Kidney epithelial cell (primary cell): ENCODE data around the gene TIMM8A. TPM values are rescaled to one million over a fixed set of nuclear protein-coding genes. Genes with fewer than 3 reads are reported as not detected.
A peak's percentile ranks its signal among the peaks of the same experiment; 100 is the strongest.

Experiments
- DNase-seq: peaks from one replicate; pipeline ENCODE4 v3.0.0-alpha.2; 2010; ENCODE audit warnings: low read depth
- H3K27me3 ChIP-seq: 2 replicates; pipeline ENCODE4 v1.6.0; 2011; ENCODE audit warnings: low read length; ENCODE audit not compliant: control insufficient read depth, insufficient read depth
- H3K36me3 ChIP-seq: 2 replicates; pipeline ENCODE4 v1.5.1; 2011; ENCODE audit warnings: low read length; ENCODE audit not compliant: control insufficient read depth, insufficient read depth
- H3K4me3 ChIP-seq: 2 replicates; pipeline ENCODE4 v1.5.1; 2011; ENCODE audit warnings: low read depth, mild to moderate bottlenecking, control low read depth, low read length
- total RNA-seq: library from RNA; depleted of rRNA; stranded (reverse); fragments of >200 nt; gene quantifications from 2 replicates; pipeline ENCODE4 v1.2.3, GENCODE V29; 2015
- TF ChIP-seq, protein P1 (sequence below): IDR thresholded peaks from 2 replicates; pipeline ENCODE4 v1.5.1; 2011; ENCODE audit warnings: mild to moderate bottlenecking, moderate library complexity, low read length, control low read depth, inconsistent platforms; ENCODE audit not compliant: insufficient read depth, poor library complexity, severe bottlenecking

The TIMM8A gene
- total RNA-seq, 1 donor from 2014 or later, result 11.7 TPM

- TF ChIP-seq, protein P1, sequence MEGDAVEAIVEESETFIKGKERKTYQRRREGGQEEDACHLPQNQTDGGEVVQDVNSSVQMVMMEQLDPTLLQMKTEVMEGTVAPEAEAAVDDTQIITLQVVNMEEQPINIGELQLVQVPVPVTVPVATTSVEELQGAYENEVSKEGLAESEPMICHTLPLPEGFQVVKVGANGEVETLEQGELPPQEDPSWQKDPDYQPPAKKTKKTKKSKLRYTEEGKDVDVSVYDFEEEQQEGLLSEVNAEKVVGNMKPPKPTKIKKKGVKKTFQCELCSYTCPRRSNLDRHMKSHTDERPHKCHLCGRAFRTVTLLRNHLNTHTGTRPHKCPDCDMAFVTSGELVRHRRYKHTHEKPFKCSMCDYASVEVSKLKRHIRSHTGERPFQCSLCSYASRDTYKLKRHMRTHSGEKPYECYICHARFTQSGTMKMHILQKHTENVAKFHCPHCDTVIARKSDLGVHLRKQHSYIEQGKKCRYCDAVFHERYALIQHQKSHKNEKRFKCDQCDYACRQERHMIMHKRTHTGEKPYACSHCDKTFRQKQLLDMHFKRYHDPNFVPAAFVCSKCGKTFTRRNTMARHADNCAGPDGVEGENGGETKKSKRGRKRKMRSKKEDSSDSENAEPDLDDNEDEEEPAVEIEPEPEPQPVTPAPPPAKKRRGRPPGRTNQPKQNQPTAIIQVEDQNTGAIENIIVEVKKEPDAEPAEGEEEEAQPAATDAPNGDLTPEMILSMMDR, result no peak
Observed at GRCh38 chrX:101365301-101365795, 16.8 kb upstream of the TIMM8A start.

DNA sequence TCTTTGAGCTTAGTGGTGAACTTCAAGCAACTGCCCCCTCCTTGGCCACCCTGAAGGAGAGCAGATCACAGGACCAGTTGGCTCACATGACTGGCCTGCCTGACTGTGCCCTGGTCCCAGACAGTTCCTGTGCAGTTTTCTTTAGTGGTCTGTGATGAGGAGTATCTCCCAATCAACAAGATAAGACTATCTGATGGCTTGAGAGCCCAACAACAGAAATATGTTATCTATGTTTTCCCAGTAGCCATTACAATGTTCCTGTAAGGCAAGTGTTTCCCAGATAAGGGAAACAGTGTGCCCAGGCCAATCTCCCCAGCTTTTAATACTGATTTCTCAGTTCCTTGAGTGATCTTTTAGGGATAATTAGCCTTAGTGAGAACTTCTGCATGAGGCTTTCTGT is 14.2 kb upstream of the TIMM8A start:
- Histone ChIP-seq H3K27me3 (no peaks in the 10 kb centered on the region), H3K36me3 (no peaks in the 10 kb centered on the region), H3K4me3 (no peak overlapping the region)
- DNase-seq, result no peak
- TF ChIP-seq, protein P1, result no peak

More at GRCh38 chrX:101365301-101365795, 16.8 kb upstream of the TIMM8A start:
- Histone ChIP-seq H3K4me3 (no peak overlapping the region), H3K36me3 (no peaks in the 10 kb centered on the region), H3K27me3 (no peaks in the 10 kb centered on the region)
- no peak for DNase-seq

DNA sequence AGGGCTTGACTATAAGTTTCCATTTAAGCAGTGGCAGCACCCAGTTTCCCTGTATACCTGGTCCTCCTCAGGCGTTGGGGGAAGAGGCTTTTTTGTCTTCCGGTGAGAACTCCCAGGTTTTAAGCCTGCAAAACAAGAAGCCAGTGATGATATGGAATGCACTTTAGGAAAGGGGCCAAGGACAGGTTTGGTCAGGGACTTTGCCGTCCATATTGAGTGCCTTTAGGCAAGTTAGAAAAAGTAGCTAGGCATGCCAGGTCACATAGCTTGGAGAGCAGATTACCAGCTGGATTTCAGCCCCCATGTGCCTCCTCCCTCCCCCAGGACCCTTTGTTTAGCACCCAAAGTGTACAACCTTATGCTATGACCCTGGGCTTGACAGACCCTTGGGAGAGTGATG is 13.6 kb upstream of the TIMM8A start:
- Histone ChIP-seq H3K36me3 (no peaks in the 10 kb centered on the region), H3K27me3 (no peaks in the 10 kb centered on the region), H3K4me3 (no peak overlapping the region)
- TF ChIP-seq, protein P1, result no peak
- no peak for DNase-seq

DNA sequence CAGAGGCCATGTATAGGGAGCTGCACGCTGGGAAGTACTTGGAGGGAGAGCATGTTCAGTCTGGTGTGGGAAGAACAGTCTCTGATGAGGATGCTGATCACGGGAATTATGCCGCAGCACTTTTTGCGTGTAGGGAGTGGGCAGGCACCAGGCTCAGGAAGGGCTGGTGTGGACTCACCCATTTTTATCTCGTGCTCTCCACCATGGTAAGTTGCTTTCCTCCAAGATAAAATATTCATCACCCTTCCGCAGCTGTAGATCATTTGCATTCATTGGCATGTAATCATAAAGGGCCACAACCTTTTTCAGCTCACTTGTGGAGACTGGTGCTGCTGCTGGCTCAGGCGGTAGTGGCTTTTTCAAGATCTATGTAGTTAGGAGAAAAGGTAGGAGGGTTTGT is 11.8 kb upstream of the TIMM8A start:
- no peak for DNase-seq
- TF ChIP-seq, protein P1, result no peak
- Histone ChIP-seq H3K36me3 (no peaks in the 10 kb centered on the region), H3K4me3 (no peak overlapping the region), H3K27me3 (no peaks in the 10 kb centered on the region)

DNA sequence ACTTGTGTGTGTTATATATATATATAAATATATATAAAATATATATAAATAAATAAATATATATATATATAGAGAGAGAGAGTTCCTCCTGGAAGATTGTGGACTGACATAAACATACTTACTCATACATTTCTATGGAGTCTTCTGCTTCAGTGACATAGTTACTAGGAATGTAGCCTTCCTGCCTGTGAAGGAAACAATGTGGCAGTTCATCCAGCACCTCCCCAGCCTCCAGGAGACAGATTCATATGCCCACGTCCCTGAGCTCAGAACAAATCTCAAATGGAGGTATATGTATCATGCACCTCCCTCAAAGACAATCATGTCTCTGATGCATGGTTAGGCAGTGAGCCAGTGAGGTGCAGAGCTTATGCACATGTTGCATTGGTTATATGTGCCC is 11.4 kb upstream of the TIMM8A start:
- Histone ChIP-seq H3K36me3 (no peaks in the 10 kb centered on the region), H3K27me3 (no peaks in the 10 kb centered on the region), H3K4me3 (no peak overlapping the region)
- no peak for DNase-seq
- TF ChIP-seq, protein P1, result no peak

DNA sequence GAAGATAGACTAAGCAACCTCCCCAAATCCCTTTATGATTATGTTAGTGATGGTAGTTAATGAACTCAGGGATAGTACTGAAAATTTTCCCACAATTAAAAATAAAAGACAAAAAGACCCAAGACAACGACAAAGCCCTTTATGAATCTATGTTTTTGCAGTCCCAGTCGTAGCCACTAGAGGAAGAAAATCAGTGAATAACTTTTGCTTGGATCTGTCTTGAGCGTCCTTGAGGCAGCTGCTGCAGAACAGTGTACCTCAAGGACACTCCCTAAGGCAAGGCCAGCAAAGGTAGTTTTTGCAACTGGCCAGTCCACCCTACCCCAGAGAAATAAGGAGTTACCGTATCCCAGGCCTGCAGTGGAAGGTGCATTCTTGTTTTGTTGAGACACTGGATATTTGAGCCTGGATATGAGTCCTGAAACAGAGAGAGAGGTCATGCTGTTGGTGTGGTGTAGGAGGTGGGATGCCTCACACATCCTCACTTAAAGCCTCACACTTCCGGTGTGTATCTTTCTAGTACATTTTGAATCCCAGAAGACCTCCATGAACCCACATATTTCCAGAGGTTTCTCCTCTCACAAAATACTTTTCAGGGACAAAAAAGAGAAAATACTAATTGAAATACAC is 8.7 kb upstream of the TIMM8A start:
- DNase-seq, result no peak
- H3K36me3 ChIP-seq, result no peaks in the 10 kb centered on the region
- TF ChIP-seq, protein P1, result peak; percentile 19
- no peaks in the 10 kb centered on the region for H3K27me3 ChIP-seq
- no peak overlapping the region for H3K4me3 ChIP-seq
